PFSK-1 (cell line): ENCODE data around the gene UCP3.

Experiments used
- POLR2AphosphoS5 ChIP-seq: IDR thresholded peaks from 2 replicates; pipeline ENCODE4 v1.6.1; 2012; ENCODE audit warnings: low read depth, mild to moderate bottlenecking, control low read depth, low read length, moderate library complexity
- REST ChIP-seq, 2 experiments: IDR thresholded peaks; 2 replicates each; pipeline versions ENCODE4 v1.6.1 to v1.8.0; 2011 to 2012; ENCODE audit warnings: low read depth in 2 of 2, low read length in 2 of 2, control low read depth in 1 of 2, inconsistent platforms in 1 of 2, mild to moderate bottlenecking in 1 of 2, moderate library complexity in 1 of 2; ENCODE audit not compliant: insufficient read depth in 1 of 2

GRCh38 chr11:74006743-74007304 lies 2.1 kb downstream of the UCP3 start:
- TF ChIP-seq POLR2AphosphoS5 = no peak
- no peak for TF ChIP-seq REST (IDR thresholded peaks at IDR 0.05; ENCODE audit: insufficient read depth in 1 of 2, low read depth in 2 of 2, low read length in 2 of 2)
